Osteocyte (in vitro differentiated cells): Measurements from ENCODE around the gene IMPA2. TPM values are rescaled to one million over a fixed set of nuclear protein-coding genes. Genes with fewer than 3 reads are reported as not detected.

Experiments used
- DNase-seq: peaks from one replicate; pipeline ENCODE4 v3.0.0; 2021; ENCODE audit warnings: mixed read lengths; ENCODE audit not compliant: unreplicated experiment; ENCODE audit errors: extremely low spot score
- H3K27ac Mint-ChIP-seq: one replicate; pipeline ENCODE4 v1.8.0; 2021; ENCODE audit warnings: mild to moderate bottlenecking, mixed read lengths; ENCODE audit not compliant: unreplicated experiment
- H3K27me3 Mint-ChIP-seq: one replicate; pipeline ENCODE4 v1.8.0; 2021; ENCODE audit warnings: mixed read lengths; ENCODE audit not compliant: unreplicated experiment
- H3K36me3 Mint-ChIP-seq: one replicate; pipeline ENCODE4 v1.8.0; 2021; ENCODE audit warnings: mixed read lengths; ENCODE audit not compliant: unreplicated experiment
- H3K4me1 Mint-ChIP-seq: one replicate; pipeline ENCODE4 v1.8.0; 2021; ENCODE audit warnings: mixed read lengths; ENCODE audit not compliant: unreplicated experiment
- H3K4me3 Mint-ChIP-seq: one replicate; pipeline ENCODE4 v1.8.0; 2021; ENCODE audit warnings: mild to moderate bottlenecking, moderate library complexity, mixed read lengths; ENCODE audit not compliant: unreplicated experiment
- H3K9me3 Mint-ChIP-seq: one replicate; pipeline ENCODE4 v1.8.0; 2021; ENCODE audit warnings: mixed read lengths; ENCODE audit not compliant: unreplicated experiment
- CTCF ChIP-seq: fragments of 200-600 bp; sonication (generic); IDR thresholded peaks from 2 replicates; pipeline ENCODE4 v1.5.0; 2021; ENCODE audit warnings: antibody characterized with exemption, mild to moderate bottlenecking, moderate library complexity
- total RNA-seq: library from RNA; stranded (reverse); gene quantifications from 2 replicates; pipeline ENCODE4 v1.2.1, GENCODE V29; 2021

Gene IMPA2
- total RNA-seq, 1 donor from 2014 or later, result 9.2 TPM

GRCh38 chr18:12008842-12009580, 27.7 kb downstream of the IMPA2 start:
- H3K27me3 Mint-ChIP-seq, result no peaks in the 10 kb centered on the region
- no peak for TF ChIP-seq CTCF
- no peaks in the 10 kb centered on the region for H3K36me3 Mint-ChIP-seq
- no peaks in the 10 kb centered on the region for H3K9me3 Mint-ChIP-seq
- no peak overlapping the region for H3K27ac Mint-ChIP-seq
- no peak for DNase-seq
- H3K4me1 Mint-ChIP-seq, result peaks cover 14% of the 10 kb centered on the region
- H3K4me3 Mint-ChIP-seq, result no peak overlapping the region

- Mint-ChIP-seq H3K4me3 (no peak overlapping the region), H3K9me3 (no peaks in the 10 kb centered on the region), H3K27me3 (no peaks in the 10 kb centered on the region), H3K4me1 (peaks cover 14% of the 10 kb centered on the region), H3K27ac (no peak overlapping the region), H3K36me3 (no peaks in the 10 kb centered on the region)
- no peak for DNase-seq
- no peak for TF ChIP-seq CTCF
Observed at GRCh38 chr18:12009581-12010140, 28.4 kb downstream of the IMPA2 start.

GRCh38 chr18:12010187-12010802, 29.0 kb downstream of the IMPA2 start:
- H3K36me3 Mint-ChIP-seq, result no peaks in the 10 kb centered on the region
- no peaks in the 10 kb centered on the region for H3K9me3 Mint-ChIP-seq
- no peaks in the 10 kb centered on the region for H3K27me3 Mint-ChIP-seq
- TF ChIP-seq CTCF, result no peak
- no peak overlapping the region for H3K4me3 Mint-ChIP-seq
- peaks cover 14% of the 10 kb centered on the region for H3K4me1 Mint-ChIP-seq
- DNase-seq, result no peak
- H3K27ac Mint-ChIP-seq, result no peak overlapping the region

- H3K36me3 Mint-ChIP-seq, result no peaks in the 10 kb centered on the region
- H3K4me1 Mint-ChIP-seq, result peaks cover 9% of the 10 kb centered on the region
- DNase-seq, result no peak
- H3K9me3 Mint-ChIP-seq, result no peaks in the 10 kb centered on the region
- H3K27ac Mint-ChIP-seq, result no peak overlapping the region
- TF ChIP-seq CTCF, result no peak
- no peaks in the 10 kb centered on the region for H3K27me3 Mint-ChIP-seq
- no peak overlapping the region for H3K4me3 Mint-ChIP-seq
Observed at GRCh38 chr18:12011199-12011956, 30.1 kb downstream of the IMPA2 start.
